ENCODE results near the gene SERGEF.

Gene SERGEF

DNA sequence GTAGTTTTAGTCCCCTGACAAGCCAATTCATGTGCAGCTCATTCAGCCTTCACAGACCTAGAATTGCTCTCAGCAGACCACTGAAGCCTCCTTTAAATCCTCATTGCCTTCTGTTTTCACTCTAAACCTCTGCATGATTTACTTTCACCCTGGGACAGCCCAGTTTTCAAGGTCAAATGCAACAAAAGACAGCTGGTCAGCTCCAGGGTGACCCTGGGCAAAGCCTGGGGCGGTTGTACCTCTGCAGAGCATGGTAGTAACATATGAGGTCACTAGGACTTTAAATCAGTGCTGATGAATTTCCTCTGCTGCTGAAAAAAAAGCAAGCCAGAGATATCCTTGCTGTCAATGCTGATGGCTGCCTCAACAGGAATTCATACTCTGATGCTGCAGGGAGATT lies 62.2 kb downstream of the SERGEF start:
- no peak for DNase-seq

DNA sequence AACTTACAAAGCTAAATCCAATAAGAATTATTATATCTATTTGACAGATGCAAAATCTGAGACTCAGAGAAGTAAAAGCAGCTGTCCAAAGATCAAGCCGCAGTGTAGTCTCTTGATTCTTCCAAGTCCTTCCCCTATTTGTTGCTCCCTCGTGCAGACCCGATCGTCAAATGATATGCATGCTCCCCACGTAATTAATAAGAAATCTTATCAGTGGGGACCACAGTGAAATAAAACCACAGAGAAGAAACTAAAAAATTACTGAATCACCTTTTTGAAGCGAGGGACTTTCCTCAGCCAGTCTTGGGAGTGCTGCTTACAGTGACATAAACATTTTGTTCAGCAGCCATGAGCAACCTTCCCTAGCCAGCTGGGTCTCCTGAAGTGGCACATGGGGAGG lies 64.6 kb downstream of the SERGEF start:
- no peak for DNase-seq

DNA sequence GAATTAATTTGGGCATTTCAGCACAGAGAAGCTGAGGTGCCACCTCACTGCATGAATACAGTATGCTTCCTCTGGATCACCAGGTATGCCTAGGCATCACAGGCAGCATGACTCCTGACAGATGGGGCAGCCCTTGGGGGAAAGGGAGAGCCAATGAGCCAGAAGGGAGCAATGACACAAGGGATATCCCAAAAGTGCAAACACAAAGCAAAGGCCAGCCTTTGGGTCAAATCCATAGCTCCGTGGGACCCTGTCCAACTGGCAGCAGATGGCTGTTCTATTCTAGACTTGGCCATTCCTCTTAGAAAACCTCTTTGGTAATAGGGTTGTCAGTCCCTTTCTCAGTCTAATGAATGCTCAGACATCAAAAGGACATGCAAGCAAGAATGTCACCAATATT lies 73.3 kb downstream of the SERGEF start:
- DNase-seq, result no peak

DNA sequence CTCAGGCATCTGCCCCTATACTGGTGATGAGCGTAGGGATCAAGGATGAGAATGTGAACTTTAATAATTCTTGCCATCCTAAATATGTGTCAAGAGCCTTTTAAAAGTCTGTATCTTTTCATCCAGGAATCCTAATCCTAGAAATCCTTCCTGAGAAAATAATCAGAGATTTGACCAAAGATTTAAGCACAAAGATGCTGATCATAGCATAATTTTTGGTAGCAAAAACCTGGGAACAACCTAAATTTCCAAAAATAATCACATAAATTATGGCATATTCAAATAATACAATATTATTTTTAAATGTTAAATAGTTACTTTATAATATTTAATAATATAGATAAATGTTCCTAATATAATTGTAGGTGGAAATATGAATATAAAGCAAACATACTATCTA lies 76.1 kb downstream of the SERGEF start:
- DNase-seq, result no peak

DNA sequence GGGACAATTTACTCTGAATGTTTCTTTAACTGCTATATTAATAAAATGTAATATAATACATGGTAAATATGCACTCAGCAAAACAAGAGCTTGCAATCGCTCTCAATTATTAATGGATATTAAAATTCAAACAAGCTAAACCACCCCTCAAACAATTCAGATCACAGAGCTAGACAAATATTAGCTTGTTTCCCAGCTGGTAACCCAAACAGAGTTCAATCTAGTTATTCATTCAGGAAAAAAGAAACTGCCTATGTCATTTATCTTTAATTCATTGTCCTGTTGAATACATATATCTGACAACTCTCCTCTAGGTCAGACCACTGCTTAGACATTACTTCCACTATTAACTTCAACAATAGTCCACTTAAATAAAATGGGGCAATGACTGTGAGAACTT lies 78.7 kb downstream of the SERGEF start:
- no peak for DNase-seq

DNA sequence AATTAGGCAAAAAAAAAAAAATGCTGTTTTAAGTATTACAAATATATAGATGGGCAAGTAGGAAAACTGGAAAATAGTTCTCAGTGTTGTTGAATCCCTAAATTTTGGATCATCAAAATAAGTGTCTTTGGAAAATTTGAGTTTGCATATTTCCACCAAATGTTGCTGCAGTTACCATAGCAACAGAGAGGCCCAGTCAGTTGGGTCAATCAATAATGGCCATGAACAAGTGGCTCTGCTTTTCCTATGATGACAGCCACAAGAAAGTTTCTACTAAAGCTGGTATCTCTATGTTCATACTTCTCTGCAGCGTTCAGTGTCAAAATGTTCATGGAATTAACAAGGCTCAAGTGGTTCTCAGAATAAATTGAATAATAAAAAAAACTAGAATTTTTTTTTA lies 79.1 kb downstream of the SERGEF start:
- no peak for DNase-seq

DNA sequence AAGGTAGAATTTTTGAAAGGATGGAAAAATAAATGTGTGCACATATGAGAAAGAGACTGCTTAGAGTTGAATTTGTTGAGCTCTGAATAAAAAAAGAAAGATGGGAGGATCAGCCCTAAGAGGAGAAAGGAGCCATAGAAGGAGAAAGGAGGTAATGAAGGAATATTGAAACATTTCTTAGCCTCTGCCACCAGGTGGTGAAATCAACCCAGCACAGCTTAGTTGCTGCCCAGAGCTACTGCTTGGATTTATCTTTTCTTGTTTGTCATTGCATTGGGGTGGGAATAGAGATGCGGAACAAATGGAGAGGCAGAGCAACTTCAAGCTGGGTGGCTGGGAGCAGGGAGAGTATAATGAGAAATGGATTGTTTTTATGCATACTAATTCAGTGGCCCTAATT lies 80.4 kb downstream of the SERGEF start:
- no peak for DNase-seq

DNA sequence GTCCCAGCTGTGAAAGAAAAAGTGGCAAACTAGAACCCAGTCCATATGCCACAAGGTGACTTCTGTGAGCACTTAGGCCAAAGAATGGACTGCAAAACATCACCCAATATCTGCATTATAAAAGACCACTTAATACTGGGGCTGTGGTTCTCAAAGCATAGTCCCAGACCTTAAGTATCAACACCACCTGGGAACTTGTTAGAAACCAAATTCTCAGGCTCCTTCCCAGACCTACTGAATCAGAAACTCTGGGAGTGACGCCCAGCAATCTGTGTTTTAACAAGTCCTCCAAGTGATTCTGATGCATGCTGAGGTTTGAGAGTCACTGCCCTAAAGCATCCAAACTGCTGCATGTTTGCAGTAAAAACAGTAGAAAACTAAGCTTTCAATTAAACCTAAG lies 81.3 kb downstream of the SERGEF start:
- DNase-seq, result no peak

DNA sequence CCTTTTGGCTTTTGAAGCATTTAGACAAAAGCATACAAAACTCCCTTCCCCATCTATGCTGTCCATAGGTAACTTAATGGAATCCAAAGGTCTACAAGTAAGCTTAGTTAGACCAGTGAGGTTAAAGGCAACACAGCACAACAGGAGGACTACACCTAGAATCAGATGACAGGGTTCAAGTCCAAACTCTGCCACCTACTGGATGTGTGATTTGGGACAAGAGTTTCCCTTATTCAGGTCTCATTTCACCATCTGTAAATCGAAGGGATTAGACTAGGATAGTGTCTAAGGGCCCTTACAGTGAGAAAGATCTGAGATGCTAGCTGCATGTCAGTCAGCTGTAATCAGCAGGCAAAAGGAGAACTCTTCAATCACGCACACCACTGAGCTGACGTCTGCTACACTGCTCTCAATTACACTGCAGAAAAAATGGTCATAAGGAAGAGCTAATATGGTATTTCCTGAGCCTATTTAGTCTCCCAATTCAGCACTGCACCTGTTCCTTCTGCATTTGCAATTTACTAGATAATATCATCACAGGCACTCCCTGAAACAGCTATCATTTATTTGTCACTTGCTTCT lies 82.2 kb downstream of the SERGEF start:
- DNase-seq, result no peak

DNA sequence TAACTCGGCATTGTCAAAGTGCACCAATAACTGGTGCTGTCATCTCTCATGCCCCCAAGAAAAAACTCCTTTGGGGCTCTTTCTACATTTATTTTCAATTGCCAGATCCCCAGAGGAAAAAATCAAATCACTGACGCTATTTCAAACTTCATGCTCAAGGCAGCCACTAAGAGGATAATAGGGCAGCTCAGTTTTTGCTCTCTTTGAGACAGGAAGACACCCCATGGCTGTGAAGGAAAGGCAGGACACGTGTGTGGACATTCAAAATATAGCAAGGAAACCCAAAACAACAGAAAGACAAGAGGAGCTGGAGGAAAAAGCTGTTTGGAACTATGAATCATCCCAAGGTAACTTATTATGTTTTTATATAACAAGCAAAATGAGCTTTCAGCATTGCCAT lies 83.7 kb downstream of the SERGEF start:
- DNase-seq, result no peak

DNA sequence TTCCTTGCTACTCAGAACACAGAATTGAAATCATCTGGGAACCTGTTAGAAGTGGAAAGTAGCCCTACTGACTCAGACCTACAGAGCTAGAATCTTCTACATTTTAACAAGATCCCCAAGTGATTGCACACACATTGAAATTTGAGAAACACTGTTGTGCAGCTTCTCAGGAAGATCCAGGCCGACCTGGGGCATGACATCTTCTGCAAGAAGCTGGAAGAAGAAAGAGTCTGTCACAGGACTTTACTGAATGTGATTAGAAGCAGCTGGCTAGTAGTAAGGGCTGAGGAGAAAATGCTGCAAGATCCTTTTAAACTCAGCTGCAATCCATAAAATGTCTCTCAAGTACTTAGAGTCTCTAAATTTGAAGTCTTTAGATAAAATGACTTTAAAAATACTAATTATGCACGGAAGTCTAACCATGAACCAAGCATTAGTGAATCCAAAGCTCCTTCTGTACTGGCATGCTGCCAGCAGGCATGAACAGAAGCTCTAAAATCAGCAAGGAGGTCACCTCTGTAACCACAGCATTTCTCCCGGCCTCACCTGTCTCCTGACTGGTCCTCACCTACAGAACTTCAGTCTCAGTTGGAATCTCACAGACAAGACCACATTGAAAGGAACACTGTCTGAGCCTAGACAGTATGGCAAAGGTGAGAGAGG lies 85.0 kb downstream of the SERGEF start:
- DNase-seq, result no peak

DNA sequence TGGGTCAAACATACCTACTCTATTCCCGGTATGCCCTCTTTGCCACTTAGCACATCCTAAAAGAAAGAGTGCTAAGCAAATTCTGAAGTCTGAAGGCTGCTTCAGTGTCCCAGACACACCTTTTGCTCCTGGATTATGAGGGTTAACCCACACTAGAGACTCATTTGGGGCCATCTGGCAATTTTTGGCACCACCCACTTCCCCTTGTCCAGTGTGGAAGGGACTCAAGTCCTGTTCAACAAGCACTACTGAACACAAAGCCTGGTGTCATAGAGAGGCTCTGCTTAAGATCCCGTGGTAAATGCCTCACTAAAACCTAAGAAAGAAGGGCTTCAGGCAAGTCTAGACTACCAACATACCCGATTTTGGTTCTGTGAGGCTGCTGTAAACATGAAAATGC lies 85.8 kb downstream of the SERGEF start:
- DNase-seq, result no peak

DNA sequence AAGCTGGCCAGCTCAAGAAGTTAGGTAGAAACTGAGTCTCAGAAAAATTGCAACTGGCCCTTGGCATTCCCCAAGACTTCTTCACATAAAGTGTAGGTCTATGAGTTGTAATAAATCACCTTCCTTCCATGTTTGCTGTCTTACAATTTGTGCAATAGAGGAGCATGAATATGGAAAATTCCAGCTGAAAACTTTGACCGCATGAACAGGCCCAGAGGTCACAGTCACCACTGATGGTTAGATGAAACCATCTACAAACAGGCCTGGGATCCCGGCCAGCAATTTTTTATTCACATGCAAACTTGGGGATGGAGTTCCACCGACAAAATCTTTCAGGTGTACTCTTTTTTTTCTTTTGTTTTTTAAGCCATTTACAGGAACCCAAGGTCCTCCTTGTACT lies 88.1 kb downstream of the SERGEF start:
- DNase-seq, result no peak

DNA sequence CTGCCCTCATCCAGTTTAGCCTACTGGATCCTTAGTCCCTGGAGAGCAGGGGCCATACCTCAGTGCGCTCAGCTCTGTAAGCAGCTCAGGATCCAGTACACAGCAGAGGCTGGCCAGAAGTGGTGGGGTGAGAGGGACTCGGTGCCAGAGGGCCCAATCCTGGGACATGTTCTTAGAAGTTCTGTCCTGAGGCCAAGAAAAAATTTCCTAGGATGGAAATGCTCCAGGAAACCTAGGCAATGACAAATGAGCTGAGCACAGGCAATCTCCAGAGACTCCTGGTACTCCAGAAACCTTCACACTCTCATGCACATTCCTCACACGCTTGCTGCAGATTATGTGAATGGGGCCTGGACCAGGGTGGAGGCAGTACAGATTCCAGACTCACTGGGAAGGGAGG lies 89.6 kb downstream of the SERGEF start:
- DNase-seq, result no peak

DNA sequence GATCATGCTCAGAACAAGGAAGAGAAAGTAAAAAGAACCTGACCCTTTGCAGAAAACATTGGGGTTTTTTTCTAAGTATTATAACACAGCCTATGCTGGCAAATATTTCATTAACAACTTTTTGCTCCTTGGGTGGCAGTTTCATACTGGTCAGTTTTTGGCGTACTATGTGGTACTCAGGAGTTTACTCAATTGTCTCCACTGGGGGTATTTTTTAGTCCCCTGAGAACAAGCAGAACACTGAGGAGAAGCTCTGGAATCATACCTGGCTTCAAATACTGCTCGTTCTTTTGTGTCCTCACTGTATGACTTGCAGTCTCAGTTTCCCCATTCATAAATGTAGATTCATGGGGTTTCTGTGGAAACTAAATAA lies 90.4 kb downstream of the SERGEF start:
- no peak for DNase-seq

DNA sequence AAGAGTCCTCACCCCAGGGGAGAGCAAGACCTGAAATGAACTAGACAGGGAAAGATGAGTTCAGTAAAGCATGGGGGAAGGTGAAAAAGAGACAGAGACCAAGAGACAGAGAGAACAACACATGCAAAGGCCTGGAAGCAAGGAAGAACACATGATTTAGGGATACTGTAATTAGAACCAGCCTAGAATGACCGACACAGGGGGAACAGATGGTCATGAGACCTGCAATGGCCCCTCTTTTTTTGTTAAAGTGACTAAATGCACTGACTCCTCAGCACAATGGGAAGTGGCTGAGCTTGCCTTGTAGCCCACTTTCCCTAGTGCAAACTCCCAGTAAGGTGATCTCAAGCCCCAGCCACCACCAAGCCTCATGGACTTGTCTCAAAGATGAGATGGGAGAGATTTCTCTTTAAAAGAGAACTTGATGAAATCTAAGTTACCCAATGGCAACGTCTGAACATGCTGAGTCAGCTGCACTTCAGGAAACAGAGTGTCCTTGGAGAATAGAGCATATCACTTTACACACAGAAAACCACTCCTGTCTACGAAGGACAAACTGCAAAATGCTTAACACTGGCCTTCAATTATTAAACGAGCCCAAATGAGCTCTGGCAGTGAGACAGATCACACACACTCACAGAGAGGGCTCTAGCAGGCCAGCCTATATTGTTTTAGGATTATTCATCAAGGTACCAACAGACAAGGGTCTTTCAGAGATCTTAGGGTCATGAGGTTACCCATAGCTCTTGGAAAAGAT lies 91.0 kb downstream of the SERGEF start:
- DNase-seq, result no peak

DNA sequence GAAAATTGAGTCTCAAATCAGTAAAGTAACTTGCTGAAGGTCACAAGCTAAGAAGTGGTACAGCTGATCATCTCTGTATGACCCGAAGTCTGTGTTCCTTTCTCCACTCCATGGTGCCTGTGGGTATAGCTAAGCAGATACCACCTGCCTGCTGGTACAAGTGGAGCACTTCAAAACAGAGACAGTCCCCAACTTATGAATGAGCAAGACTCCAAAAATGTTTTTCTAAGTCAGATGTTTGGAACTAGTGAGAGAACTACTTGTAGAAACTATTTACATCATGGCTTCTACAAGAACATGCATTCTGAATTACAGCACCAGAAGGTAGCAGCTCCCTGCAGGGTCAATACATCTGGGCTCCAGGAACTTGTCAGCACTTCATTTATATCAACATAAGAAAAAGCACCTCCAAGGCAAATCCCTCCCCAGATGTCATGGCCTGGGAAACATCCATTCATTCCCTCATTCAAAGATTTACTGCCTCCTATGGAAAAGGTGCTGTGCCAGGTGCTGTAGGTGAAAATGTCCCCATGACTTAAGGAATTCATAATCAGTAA lies 94.7 kb downstream of the SERGEF start:
- no peak for DNase-seq

DNA sequence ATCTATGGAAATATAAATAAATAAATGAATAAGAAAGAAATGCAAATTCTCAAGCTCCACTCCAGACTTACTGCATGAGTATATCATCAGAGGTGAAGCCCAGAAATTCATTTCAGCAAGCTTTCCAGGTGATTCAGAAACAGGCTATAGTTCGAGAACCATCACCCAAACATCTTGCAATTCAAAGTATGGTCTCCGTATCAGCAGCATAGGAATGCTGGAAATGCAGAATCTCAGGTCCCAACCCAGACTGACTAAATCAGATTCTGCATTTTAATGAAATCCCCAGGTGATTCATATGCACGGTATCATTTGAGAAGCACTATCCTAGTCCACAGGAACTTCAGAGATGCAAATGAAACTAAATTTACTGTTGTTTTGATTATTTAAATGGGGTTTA lies 95.3 kb downstream of the SERGEF start:
- no peak for DNase-seq

DNA sequence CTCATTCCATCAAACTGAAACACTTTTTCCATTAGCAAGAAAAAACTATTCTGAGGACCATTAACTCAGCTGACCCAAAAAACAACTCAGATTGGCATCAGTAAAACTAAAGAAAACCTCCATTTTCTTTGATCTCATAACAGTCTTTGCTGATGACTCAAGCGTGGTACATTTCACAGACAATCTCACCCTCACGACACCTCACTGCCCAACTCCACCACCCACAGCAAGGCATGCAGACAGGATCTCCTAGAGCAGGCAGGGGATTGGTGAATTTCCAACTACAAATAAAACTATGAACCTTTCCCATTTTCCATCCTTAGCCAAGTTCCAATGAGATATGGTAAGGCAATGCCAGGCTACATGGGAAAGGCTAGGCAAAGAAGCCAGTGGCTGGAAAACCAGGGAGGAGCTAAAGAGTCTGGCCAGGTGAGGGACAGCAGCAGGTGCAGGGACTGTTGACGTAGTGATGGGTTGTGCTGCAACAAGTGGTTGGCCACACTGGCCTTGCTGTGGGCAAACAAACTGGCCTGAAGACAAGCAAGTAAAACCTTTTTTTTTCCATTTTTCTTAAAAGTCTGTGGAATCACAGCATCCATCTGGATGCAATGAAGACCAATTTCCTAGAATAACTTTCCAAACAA lies 97.2 kb downstream of the SERGEF start:
- DNase-seq, result no peak

DNA sequence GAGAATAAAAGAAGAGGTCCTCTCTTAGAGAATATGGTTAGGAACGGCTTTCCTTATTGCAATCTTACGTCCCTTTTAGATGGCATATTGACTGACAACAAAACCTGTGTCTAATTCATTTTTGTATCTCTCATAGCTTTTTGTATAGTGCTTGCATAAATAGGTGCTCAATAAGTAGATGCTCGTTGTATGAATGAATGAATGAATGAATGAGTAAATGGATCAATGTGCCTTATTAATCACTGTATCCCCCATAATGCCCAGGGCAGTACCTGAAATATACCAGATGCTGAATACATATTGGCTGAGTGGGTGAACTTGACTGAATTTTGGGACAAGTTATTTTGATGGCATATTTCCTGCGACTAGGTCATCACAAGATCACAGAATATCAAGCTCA lies 97.9 kb downstream of the SERGEF start:
- no peak for DNase-seq

DNA sequence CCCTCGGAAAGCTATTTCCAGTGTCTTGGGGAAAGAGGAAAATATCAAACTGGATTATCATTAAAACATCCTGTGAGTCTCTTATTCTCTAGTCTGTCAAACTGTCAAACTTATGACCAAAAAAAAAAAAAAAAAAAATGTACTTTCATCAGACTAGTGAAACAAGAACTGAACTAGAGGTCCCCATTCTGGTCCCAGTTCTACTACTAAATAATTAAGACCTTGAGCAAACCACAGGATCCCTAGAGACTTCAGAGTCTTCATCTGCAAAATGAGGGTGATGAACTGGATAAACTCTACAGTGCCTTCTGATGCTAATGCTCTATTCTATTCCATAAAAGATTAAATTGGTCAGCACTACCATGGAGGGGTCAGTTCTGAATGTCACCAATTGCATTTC lies 105.8 kb downstream of the SERGEF start:
- DNase-seq, result no peak

DNA sequence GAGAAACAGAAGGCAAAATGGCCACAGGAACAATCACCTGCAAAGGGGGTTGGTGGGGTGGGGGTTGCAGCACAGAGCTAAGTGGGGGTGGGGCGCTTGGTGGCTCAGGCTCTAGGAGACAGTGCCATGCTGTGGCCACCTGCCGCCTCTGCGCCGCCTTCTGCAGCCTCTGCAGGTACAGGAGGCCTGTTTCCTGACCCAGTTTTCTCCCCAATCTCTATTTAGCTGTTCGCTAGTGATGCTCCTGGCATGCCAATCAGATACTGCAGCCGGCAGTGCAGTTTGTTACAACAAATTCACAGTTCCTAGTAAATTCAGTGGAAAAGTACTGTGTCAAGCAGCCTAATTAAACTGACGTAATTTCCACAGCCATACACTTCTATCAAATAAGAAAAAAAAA lies 106.4 kb downstream of the SERGEF start:
- no peak for DNase-seq

DNA sequence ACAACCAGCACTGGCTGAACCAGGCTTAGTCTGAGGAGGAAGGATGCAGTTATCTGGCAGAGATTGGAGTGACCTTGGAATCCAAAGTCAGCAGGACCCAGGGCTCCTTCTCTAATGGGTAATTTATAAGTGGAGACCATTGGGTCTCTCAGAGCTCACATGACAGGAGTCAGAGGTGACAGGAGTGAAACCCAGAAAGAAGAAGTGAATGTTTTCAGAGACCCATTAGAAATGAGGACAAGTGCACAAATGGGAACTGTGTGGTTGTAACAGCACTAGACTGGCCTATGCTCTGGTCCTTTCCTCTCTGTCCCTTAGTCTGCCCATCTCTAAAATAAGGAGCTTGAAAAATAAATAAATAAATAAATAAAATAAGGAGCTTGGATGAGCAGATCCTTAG lies 107.4 kb downstream of the SERGEF start:
- no peak for DNase-seq

DNA sequence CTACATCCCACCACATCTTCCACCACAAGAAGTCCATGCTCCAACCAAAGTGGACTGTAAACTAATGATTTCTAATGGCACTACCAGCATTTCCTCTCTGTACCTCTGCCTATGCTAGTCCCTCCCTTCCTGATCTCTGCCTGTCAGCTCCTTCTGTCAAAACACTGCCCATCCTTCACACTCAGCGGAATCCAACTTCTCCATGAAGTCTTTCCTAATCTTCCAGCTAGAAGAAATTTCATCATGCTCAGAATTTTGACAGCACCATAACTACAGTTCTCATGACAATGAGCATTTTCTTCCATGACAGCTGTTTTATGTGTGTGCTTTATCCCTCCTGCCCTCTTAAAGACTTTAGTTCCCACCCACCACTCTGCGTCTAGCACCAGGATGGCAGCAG lies 111.4 kb downstream of the SERGEF start:
- no peak for DNase-seq

Measured in activated T-cell treated with anti-CD3 and anti-CD28 coated beads for 4 hours (primary cell).